ENCODE measurements around the gene NT5DC4.

The NT5DC4 gene

DNA sequence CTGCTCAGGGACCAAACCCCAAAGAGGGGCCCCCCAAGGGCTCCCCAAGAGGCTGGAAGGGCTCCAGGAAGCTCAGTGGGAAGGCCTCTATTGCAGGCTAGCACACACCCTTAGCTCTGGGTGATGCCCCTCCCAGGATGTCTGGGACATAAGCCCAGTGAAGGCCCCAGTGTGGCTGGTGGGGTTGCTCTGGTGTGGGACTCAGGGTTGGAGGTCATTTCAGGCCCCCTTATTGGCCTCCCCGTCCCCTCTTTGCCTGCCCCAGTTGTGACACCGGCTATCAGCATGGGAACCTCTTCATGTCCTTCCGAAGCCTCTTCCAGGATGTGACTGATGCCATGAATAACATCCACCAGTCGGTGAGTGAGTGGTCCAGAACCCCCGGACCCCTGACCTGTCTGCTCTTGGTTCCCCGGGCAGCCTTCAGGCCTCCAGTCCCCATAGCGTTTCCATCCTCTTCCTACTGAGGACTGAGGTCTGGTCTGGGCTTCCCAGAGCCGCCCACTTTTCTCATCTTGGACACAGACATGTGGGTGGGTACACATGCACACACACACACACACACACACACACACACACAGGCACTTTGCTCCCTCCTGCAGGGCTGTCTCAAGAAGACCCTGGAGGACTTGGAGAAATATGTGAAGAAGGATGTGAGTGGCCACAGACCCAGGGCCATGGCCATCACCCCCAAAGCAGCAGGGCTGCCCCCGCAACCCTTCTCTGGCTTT lies 2.2 kb downstream of the NT5DC4 start:
- no peak overlapping the region for H3K4me3 ChIP-seq (ENCODE audit: low read depth, low read length)

DNA sequence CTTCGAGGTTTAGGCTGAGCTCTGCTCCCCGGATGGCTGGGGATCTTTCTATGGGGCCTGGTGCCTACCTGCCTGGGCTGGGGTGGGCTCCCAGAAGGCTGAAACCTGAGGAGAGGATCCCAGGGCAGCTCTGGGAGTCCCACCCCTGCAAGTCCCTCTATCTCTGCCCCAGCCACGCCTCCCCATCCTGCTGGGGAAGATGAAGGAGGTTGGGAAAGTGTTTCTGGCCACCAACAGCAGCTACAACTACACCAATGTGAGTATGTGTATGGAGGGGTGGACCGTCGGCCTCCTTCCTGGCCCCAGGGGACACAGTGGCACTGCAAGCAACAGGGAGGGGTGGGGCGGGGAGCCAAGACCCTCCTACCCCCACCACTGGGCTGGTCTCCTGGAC lies 2.7 kb downstream of the NT5DC4 start:
- no peak overlapping the region for H3K4me3 ChIP-seq (ENCODE audit: low read depth, low read length)

- no peak overlapping the region for H3K4me3 ChIP-seq (ENCODE audit: low read depth, low read length)
These were observed 3.2 kb downstream of the NT5DC4 start for GRCh38 chr2:112723995-112724394.

- no peak overlapping the region for H3K4me3 ChIP-seq (ENCODE audit: low read depth, low read length)
These were observed 4.0 kb downstream of the NT5DC4 start for GRCh38 chr2:112724591-112725525.

DNA sequence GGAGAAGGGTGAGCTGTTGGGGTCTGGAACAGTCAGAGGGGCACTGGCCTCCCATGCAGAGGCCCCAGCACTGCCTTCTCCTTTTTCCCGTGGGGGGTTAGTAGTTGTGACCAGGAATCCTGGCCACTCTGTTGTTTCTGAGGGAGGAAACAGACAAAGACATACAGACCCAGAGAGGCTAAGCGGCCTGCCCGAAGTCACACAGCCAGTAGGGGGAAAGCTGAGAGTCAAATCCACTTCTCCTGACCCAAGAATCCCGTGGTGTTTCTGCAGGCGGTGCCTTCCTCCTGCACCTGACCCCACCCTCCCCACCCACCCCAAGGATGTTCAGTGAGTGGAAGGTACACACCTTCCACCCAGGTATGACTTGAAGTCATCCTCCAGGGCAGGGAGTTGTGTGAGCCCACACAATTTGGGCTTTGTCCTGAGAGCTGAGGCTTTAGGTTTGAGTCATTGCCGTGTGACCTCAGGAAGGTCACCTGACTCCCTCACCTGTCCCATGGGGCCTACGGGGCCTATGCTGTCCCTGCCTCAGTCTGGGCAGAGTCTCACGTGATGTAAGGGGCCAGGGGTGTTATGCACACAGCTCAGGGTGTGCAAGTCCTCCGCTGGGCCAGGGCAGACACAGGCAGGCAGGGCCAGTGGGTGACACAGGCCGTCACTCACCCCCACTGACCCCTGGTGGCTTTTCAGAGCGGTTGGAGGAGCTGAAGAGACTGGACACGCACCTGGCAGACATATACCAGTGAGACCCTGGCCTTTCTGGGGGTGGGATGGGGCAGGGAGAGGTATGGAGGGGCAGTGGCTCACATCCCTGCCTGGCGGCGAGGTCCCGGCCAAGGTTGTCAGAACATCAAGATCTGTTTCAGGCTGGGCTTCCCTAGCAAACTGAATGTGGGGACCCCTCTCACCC lies 5.0 kb downstream of the NT5DC4 start:
- no peak overlapping the region for H3K4me3 ChIP-seq (ENCODE audit: low read depth, low read length)

DNA sequence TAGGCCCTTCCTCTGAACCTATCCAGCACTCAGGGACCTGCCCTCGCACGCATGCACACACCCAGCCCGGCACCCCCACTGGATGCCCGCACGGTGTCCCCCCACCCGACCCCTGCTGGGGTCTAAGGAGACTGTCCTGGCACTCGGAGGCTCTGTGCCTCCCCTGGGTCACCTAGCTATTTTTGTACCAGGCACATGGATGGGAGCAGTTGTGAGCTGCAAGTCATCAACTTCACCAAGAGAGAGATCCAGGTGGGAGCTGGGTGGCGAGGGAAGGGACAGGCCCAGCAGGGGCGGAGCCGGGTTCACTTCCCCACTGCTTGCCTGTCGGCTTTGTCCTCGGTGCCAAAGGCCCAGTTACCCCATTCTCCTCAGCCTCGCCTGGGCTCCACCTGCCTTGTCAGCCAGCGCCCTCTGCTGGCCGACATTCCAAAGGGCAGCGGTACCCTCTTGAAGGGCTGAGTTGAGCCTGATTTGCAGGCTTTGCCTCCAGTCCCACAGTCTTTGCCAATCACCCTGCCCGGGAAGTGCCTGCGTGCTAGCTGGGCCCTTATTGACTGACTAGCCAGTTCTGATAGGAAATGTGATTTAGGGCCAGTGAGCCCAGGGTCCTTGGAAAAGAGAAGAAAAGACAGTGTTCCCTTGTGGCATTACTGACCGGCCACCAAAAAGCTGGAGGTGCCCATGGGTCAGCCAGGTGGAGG lies 5.8 kb downstream of the NT5DC4 start:
- H3K4me3 ChIP-seq (ENCODE audit: low read depth, low read length), result no peak overlapping the region

GRCh38 chr2:112727276-112728028 lies 6.6 kb downstream of the NT5DC4 start:
- H3K4me3 ChIP-seq (ENCODE audit: low read depth, low read length), result no peak overlapping the region

- no peak overlapping the region for H3K4me3 ChIP-seq (ENCODE audit: low read depth, low read length)
These were observed 7.2 kb downstream of the NT5DC4 start for GRCh38 chr2:112728029-112728362.

DNA sequence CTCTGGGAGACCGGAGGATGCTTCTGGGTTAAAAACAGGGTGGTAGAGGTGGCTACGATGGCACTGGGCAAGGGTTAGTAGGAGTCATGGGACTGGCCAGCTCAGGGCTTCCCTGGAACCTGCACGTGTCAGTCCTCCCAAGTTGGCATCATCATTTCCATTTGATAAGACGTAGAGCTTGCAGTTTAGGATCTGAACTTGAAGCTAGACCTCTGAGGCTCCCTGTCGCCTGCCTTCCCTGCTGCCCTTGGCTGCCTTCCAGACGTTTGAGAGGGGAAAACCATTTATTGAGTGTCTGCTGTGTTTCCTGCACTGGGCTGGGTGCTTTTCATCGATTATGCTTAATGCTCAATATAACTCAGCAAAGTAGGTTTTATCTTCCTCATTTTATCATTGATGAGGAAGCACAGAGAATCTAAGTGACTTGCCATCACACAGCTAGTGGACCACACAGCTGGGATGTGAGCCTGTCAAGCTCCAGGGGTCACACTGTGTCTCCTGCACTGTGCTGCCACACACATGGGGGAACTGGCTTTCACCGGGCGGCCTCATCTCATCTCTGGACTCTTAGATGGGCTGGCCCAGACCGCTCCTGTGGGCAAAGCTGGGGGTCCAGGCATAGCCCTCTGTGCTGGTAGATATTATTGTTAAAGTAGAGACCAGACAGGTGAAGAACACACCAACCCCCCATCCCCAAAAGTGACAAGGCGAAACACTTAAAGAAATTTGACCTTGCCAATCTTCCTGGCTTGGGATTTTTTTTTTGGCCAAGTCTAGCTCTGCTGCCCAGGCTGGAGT lies 7.8 kb downstream of the NT5DC4 start:
- H3K4me3 ChIP-seq (ENCODE audit: low read depth, low read length), result no peak overlapping the region

- no peak overlapping the region for H3K4me3 ChIP-seq (ENCODE audit: low read depth, low read length)
These were observed 9.4 kb downstream of the NT5DC4 start for GRCh38 chr2:112730216-112730615.

DNA sequence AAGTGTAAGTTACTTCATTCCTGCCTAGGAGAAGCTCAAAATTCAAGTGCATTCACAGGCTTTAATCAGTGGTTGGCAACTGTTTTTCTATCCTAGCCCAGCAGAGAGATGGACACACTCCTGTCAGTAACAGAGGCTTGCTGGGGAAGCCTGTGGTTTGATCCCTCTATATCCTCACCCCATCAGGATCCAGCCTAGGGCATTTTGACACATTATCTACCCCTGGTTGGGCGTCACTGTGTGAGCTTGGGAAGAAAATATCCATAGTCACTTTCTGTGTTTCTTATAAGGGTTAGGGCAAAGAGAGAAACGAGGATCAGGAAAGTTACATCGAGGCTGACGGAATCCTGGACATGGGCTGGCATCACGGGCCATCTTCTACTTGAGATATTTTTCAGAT lies 10.0 kb downstream of the NT5DC4 start:
- H3K4me3 ChIP-seq (ENCODE audit: low read depth, low read length), result no peak overlapping the region

DNA sequence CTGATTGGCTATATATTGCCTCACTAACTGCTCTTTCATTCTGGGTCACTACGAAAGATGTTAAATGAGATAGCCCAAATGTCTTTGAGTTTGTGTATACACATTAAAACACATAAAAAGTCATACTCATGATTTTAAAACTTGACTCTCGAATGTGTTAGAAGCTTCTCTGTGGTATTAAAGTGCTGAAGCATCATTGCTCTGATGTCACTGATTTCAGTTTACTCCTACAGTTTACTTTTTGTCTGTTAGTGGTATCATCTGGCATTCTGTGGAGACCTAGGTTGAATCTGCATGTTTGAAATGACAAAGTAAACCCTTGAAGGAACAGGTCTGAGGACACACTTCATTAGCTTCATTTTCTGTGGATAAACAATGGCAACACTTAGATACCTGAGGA lies 10.7 kb downstream of the NT5DC4 start:
- H3K4me3 ChIP-seq (ENCODE audit: low read depth, low read length), result no peak overlapping the region

GRCh38 chr2:112733456-112733855 lies 12.6 kb downstream of the NT5DC4 start:
- H3K4me3 ChIP-seq (ENCODE audit: low read depth, low read length), result no peak overlapping the region

GRCh38 chr2:112733871-112734270 lies 13.1 kb downstream of the NT5DC4 start:
- no peak overlapping the region for H3K4me3 ChIP-seq (ENCODE audit: low read depth, low read length)

- no peak overlapping the region for H3K4me3 ChIP-seq (ENCODE audit: low read depth, low read length)
These were observed 16.9 kb downstream of the NT5DC4 start for GRCh38 chr2:112737542-112738232.

GRCh38 chr2:112740527-112740926 lies 19.7 kb downstream of the NT5DC4 start:
- H3K4me3 ChIP-seq (ENCODE audit: low read depth, low read length), result no peak overlapping the region

GRCh38 chr2:112749755-112750559 lies 29.1 kb downstream of the NT5DC4 start:
- H3K4me3 ChIP-seq (ENCODE audit: low read depth, low read length), result no peak overlapping the region

GRCh38 chr2:112750560-112750843 lies 29.7 kb downstream of the NT5DC4 start:
- no peak overlapping the region for H3K4me3 ChIP-seq (ENCODE audit: low read depth, low read length)

Measured in iPS-11a (cell line).